Hematopoietic multipotent progenitor cell treated with erythropoietin and hydrocortisone succinate and interleukin-3 and kit ligand, for 6 days (in vitro differentiated cells): ENCODE results near the gene CACNA2D1.

Experiments used
- DNase-seq: peaks from one replicate; pipeline ENCODE4 v3.0.0-alpha.2; 2015

Gene CACNA2D1

GRCh38 chr7:82081644-82082224, 361.8 kb downstream of the CACNA2D1 start:
- no peak for DNase-seq

DNA sequence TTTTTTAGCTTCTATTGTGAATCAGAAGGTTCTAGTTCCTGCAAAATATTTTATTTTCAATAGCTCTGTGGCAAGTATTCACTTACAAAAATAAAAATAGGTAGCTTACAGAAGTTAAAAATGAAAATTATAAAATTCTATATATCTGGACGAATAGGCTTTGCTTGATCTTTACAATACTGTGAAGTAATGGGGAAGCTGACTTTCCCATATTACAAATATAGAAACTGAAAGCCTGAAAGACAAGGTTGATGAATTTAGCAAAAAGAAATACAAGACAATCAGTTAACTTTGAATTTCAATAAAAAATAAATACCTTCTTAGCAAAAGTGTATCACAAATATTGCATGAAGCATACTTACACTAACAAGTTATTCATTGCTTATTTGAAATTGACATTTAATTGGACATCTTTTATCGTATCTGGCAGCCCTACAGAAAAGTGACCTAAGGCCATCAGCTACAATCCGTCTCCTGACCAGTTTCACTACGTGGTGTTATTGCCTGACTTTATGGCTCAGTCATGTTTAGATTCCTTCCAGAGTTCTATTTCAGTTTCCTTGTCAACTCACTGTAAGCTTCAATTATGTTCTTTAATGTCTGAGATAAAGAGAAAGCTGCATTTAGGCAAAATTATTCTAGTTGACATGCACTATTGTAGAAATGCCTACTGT, 363.2 kb downstream of the CACNA2D1 start:
- no peak for DNase-seq

DNA sequence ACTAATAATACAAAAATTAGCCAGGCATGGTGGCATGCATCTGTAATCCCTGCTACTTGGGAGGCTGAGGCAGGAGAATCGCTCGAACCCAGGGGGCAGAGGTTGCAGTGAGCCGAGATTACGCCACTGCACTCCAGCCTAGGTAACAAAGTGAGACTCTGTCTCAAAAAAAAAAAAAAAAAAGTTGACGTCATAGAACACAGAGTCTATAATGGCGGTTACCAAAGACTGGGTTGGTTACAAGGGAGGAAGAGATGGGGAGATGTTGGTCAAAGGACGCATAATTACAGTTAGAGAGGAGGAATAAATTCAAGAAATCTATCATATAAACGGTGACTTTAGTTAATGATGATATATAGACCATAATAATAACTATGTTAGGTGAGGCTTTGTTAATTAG, 364.1 kb downstream of the CACNA2D1 start:
- no peak for DNase-seq

DNA sequence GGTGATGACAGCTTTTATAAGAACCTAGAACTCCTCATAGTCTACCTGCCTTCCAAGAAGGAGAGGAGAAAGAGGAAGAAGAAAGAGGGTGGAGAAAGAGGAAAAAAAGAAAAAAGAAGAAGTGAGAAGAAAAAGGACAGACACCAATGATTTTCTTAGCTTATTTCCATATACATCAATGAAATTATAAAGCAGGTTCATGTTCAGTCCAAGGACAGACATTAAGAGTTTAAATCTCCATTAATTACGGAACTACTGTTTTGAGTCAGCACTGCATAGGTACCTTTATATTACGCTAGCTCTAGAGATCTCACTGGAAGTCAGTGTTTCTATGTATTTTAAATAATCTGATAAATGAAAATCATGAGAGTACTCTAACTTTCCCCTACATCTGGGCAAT, 364.8 kb downstream of the CACNA2D1 start:
- no peak for DNase-seq

DNA sequence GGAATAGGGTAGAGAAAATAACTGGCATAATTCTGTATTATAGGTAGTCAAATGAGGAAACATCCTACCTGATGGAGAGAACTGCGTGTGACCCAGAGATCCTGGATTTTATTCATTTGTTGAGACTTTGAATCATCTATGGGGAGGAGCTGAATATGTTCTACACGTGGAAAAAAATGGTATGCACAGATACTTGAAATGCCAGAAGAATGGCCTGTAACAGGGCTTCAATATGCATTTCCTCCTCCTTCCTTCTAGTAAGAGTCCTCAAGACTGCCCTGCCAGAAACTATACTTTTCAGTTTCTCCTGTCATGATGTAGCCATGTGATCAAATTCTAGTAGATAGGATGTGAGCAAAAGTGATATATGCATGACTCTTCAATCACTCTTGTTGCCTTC, 372.1 kb downstream of the CACNA2D1 start:
- DNase-seq = no peak

DNA sequence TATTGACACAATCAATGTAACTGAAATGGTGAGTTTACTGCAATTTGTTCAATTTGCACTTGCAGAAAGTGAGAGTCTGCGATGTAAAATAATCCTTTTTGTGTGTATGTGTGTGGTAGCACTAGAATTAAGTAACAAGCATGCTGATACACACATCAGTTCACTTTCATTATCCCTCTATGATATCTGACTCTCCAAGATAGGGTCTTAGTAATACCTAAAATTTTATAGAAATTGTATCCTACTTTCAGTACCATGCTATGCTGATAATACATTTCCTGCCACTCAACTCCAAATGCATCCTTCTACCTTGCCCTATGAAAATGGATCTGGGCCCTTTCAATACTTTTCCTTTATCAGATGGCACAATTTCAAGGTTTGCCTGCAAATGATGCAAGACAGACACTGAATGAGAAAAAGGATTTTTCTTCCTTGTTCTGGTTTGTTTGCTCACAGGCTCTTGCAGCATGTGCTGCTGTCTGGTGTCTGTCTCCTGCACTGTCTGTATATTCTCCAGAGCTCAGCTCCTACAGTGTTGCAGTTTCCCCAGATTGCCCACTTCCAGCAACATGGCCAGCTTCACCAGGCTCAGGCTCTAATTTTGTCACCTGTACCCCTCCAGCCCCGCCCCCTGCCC, 375.8 kb downstream of the CACNA2D1 start:
- DNase-seq = no peak

DNA sequence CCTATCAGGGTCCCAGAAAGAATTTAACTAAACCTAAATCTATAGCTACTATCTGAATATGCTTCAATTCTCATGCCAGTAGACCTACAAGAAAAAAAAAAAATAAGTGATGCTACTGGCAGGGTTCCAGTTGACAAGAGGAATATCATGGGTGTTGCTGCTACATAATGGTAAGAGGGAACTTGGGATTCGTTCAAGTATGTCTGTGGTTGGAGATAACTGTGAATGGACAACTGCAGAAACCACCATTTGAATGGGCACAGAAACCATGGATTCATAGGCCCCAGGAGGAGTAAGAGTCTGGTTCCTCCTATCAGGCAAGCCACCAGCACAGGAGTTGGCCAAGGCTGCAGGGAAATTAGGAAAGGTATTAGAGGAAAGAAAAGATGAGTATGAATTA, 386.1 kb downstream of the CACNA2D1 start:
- DNase-seq = no peak

GRCh38 chr7:82056282-82056681, 387.3 kb downstream of the CACNA2D1 start:
- no peak for DNase-seq

GRCh38 chr7:82054544-82054943, 389.0 kb downstream of the CACNA2D1 start:
- DNase-seq = no peak

- DNase-seq = no peak
Measured at GRCh38 chr7:82053453-82054032, 390.0 kb downstream of the CACNA2D1 start.

- DNase-seq = no peak
Measured at GRCh38 chr7:82051601-82052000, 392.0 kb downstream of the CACNA2D1 start.

- DNase-seq = no peak
Measured at GRCh38 chr7:82050792-82051191, 392.8 kb downstream of the CACNA2D1 start.

GRCh38 chr7:82049891-82050533, 393.6 kb downstream of the CACNA2D1 start:
- DNase-seq = no peak

DNA sequence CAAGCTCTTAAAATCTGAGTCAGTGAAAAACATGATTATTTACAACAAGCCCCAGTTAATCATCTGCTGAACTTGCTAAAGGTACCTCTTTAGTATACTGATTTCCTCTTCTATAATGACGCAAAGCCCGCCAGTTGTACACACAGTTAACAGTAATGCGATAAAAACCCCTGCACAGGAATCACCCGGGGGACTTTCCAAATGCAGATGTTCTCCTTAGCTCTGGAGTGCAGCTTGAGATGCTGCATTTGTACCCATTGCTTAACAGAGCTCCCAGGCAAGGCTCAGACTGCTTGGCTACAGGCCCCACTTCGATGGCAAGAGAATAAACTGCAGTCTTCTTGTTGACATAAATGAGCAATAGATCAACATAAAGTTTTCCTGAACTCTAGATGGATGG, 394.1 kb downstream of the CACNA2D1 start:
- no peak for DNase-seq

DNA sequence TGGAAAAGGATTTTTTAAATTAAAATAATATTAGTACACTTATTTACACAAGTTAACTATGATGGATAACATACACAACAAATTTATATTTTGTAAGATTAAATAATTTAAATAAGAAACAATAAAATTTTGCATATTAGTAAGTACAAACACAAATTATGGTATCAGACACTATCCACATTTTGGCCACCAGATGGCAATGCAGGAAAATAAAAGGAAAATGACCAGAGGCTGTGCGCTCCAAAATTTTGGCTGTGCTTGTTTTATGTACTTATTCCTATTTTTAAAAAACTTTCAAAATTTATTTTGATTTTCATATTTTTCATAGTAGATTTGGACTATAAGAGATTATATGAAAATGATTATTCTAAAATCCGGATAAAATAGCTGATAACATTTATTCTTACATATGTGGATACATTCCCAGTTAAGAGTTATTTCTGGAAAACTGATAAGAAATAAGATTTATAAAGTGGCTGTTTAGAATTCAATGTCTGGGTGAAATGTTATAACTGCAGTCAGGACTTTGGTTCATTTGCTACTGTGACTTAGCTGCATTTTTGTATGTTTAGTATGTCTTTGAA, 399.0 kb downstream of the CACNA2D1 start:
- peak; percentile 74 for DNase-seq

DNA sequence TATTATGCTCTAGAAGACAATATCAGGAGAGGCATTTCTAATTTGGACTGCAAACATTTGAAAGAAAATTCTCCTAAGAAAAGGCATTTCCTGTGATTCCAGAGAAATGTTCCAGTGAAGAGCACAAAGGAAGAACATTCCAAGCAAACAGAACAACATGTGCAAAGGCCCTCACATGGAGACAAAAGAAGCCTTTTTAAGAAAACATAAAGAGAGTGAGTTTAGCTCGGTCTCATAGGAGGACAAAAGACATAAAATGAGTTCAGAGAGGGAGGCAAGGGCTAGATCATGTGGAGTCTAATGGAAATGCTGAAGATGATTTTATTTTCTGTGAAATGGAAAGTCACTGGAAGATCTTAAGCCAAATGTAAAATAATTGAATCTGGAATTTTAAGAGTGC, 404.0 kb downstream of the CACNA2D1 start:
- no peak for DNase-seq

- no peak for DNase-seq
Measured at GRCh38 chr7:82036146-82036886, 407.3 kb downstream of the CACNA2D1 start.

DNA sequence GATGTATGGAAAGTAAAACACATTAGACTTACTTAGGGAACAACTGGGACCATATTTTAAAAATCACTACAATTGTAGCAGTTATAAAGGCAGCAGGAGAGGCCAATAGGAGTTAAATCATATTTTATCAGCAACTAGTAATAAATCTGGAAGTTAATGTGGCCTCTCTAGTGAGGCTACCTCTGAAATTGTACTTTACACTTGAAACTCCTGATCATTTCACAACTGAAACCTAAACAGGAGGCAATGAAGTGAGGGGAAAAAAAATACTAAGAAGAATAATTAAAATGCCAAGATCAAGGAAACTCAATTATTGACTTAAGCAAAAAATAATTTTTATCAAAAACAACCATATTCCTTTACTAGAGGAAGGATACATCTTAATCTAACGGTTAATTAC, 408.1 kb downstream of the CACNA2D1 start:
- no peak for DNase-seq

GRCh38 chr7:82032901-82033300, 410.7 kb downstream of the CACNA2D1 start:
- peak; percentile 46 for DNase-seq

- DNase-seq = no peak
Measured at GRCh38 chr7:82029236-82029913, 414.2 kb downstream of the CACNA2D1 start.

DNA sequence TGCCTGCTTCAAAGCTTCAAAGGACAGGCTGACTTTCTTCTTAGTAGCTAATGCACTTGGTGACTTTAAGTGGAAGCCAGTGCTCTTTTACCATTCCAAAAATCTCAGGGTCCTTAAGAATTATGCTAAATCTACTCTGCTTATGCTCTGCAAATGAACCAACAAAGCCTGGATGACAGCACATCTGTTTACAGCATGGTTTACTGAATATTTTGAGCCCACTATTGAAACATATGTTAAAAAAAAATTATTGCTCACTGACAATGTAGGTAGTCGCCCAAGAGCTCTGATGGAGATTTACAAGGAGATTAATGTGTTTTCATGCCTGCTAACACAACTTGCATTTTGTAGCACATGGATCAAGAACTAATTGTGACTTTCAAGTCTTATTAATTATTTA, 415.5 kb downstream of the CACNA2D1 start:
- no peak for DNase-seq

DNA sequence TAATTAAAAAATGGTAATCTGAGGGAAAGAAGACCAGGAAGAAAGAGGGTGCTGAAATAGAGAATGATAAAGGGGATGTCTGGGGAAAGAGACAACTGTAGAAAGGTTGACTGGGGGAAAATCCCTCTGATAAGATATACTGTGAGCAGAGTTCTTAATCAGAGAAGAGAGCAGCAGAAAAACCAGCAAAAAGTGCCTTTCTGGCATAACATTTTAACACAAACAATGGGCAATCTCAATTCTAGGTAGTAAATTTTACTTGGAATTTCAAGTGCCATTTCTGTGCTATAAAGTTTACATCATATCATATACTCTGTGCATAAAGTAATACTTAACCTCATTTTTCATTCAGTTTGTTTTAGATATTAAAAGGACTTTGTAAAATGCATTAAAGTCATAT, 421.9 kb downstream of the CACNA2D1 start:
- no peak for DNase-seq
